PC-9 (cell line): ENCODE data around the gene GRIK3. TPM values are rescaled to one million over a fixed set of nuclear protein-coding genes. Genes with fewer than 3 reads are reported as not detected.

ENCODE experiments used
- BruUV-seq: library from RNA; stranded (reverse); fragments of 400-500 nt; replicated peaks from 2 replicates; lab custom pipeline; 2021; lab: Mats Ljungman, UMichigan
- CTCF ChIA-PET: fragments of 300-600 bp; sonication (Branson Sonifier 250); formaldehyde crosslinking; loops from one replicate; lab custom pipeline; 2022; ENCODE audit warnings: antibody characterized with exemption; lab: Charles Lee
- POLR2A ChIA-PET: fragments of 300-600 bp; sonication (Branson Sonifier 250); formaldehyde crosslinking; loops from one replicate; lab custom pipeline; 2022; ENCODE audit warnings: antibody characterized with exemption; ENCODE audit not compliant: unreplicated experiment; lab: Charles Lee
- DNase-seq, 2 experiments: peaks; one replicate each; pipeline versions ENCODE4 v3.0.0 to v3.0.0-alpha.2; 2015 to 2022; ENCODE audit warnings: mixed read lengths in 1 of 2
- H2AFZ ChIP-seq: fragments of 200-600 bp; sonication (generic); 2 replicates; pipeline ENCODE4 v1.8.1; 2017; ENCODE audit warnings: antibody characterized with exemption
- H3F3A ChIP-seq: fragments of 200-600 bp; sonication (generic); 2 replicates; pipeline ENCODE4 v1.8.1; 2017; ENCODE audit warnings: antibody characterized with exemption, mild to moderate bottlenecking, low read depth; ENCODE audit not compliant: insufficient read depth
- H3K27ac ChIP-seq: fragments of 200-600 bp; sonication (generic); 2 replicates; pipeline ENCODE4 v1.6.1; 2016; ENCODE audit warnings: mixed run types
- H3K27me3 ChIP-seq: fragments of 200-600 bp; sonication (generic); 2 replicates; pipeline ENCODE4 v1.6.1; 2016; ENCODE audit warnings: low read depth, mixed run types; ENCODE audit not compliant: insufficient read depth
- H3K36me3 ChIP-seq: fragments of 200-600 bp; sonication (generic); 2 replicates; pipeline ENCODE4 v1.6.1; 2016; ENCODE audit warnings: low read depth, mixed run types
- H3K4me1 ChIP-seq: fragments of 200-600 bp; sonication (generic); replicated peaks from 2 replicates; pipeline ENCODE4 v1.6.1; 2016; ENCODE audit warnings: mixed run types; ENCODE audit not compliant: insufficient read depth
- H3K4me2 ChIP-seq: fragments of 200-600 bp; sonication (generic); 2 replicates; pipeline ENCODE4 v1.6.1; 2017; ENCODE audit warnings: mixed run types
- H3K4me3 ChIP-seq: fragments of 200-600 bp; sonication (generic); 2 replicates; pipeline ENCODE4 v1.6.1; 2016; ENCODE audit warnings: mixed run types
- H3K79me2 ChIP-seq: fragments of 200-600 bp; sonication (generic); 2 replicates; pipeline ENCODE4 v1.6.1; 2017; ENCODE audit warnings: low read depth, mixed run types
- H3K9me2 ChIP-seq: fragments of 200-600 bp; sonication (generic); 2 replicates; pipeline ENCODE4 v1.8.1; 2017; ENCODE audit warnings: mild to moderate bottlenecking; ENCODE audit not compliant: insufficient read depth
- H3K9me3 ChIP-seq: fragments of 200-600 bp; sonication (generic); 2 replicates; pipeline ENCODE4 v1.8.1; 2016; ENCODE audit warnings: low read depth; ENCODE audit not compliant: insufficient read depth
- H4K20me1 ChIP-seq: fragments of 200-600 bp; sonication (generic); 2 replicates; pipeline ENCODE4 v1.8.1; 2017; ENCODE audit not compliant: insufficient read depth
- CTCF ChIP-seq: fragments of 200-600 bp; sonication (generic); conservative IDR thresholded peaks from 2 replicates; pipeline ENCODE4 v1.6.1; 2017; ENCODE audit warnings: mixed run types, antibody characterized with exemption, mild to moderate bottlenecking, moderate library complexity
- EZH2 ChIP-seq: fragments of 200-600 bp; sonication (generic); IDR thresholded peaks from 2 replicates; pipeline ENCODE4 v1.8.0; 2017; ENCODE audit warnings: antibody characterized with exemption, low read depth
- intact Hi-C: fragments of 100-400 bp; cut with micrococcal nuclease; formaldehyde crosslinking; loops from one replicate; pipeline ENCODE4 v1.10.0; 2022; ENCODE audit not compliant: unreplicated experiment
- total RNA-seq: library from RNA; stranded (reverse); gene quantifications from 2 replicates; pipeline ENCODE4 v1.2.3, GENCODE V29; 2021

Gene GRIK3
- total RNA-seq, 1 experiment from 2014 or later, result not detected

GRCh38 chr1:37056325-37056724 is 22.0 kb upstream of the GRIK3 start:
- CTCF ChIA-PET, result no interaction called here
- intact Hi-C loops, result no loop called here

GRCh38 chr1:37055631-37056030 is 21.3 kb upstream of the GRIK3 start:
- CTCF ChIA-PET, result no interaction called here
- Histone ChIP-seq H3K79me2 (no peaks in the 10 kb centered on the region), H3K4me2 (no peak overlapping the region), H3K36me3 (no peaks in the 10 kb centered on the region), H2AFZ (no peak overlapping the region), H3F3A (no peaks in the 10 kb centered on the region), H3K27me3 (peaks cover 23% of the 10 kb centered on the region; the same call in 1 of the 2 replicates), H3K9me2 (no peaks in the 10 kb centered on the region), H4K20me1 (no peaks in the 10 kb centered on the region), H3K4me1 (no peaks in the 10 kb centered on the region), H3K9me3 (no peaks in the 10 kb centered on the region), H3K4me3 (no peak overlapping the region), H3K27ac (no peak overlapping the region)
- no peak for DNase-seq
- BruUV-seq, result no TSS peak
- POLR2A ChIA-PET, result no interaction called here
- TF ChIP-seq EZH2, result no peak
- TF ChIP-seq CTCF, result no peak
- intact Hi-C loops, result no loop called here

More at GRCh38 chr1:37056325-37056724, 22.0 kb upstream of the GRIK3 start:
- no peak for DNase-seq
- no peaks in the 10 kb centered on the region for H3K9me3 ChIP-seq
- TF ChIP-seq EZH2 (no peak), CTCF (no peak)
- H3F3A ChIP-seq, result no peaks in the 10 kb centered on the region
- no peaks in the 10 kb centered on the region for H3K4me1 ChIP-seq
- no TSS peak for BruUV-seq
- POLR2A ChIA-PET, result no interaction called here
- no peak overlapping the region for H3K27ac ChIP-seq
- peaks cover 27% of the 10 kb centered on the region; the same call in 1 of the 2 replicates for H3K27me3 ChIP-seq
- H4K20me1 ChIP-seq, result no peaks in the 10 kb centered on the region
- H3K36me3 ChIP-seq, result no peaks in the 10 kb centered on the region
- no peaks in the 10 kb centered on the region for H3K79me2 ChIP-seq
- no peak overlapping the region for H3K4me3 ChIP-seq
- H2AFZ ChIP-seq, result no peak overlapping the region
- no peaks in the 10 kb centered on the region for H3K9me2 ChIP-seq
- H3K4me2 ChIP-seq, result no peak overlapping the region

GRCh38 chr1:37053173-37053572 is 18.9 kb upstream of the GRIK3 start:
- no peaks in the 10 kb centered on the region for H3K79me2 ChIP-seq
- no peak overlapping the region for H3K27ac ChIP-seq
- TF ChIP-seq CTCF, result no peak
- no peak for TF ChIP-seq EZH2
- CTCF ChIA-PET, result no interaction called here
- no peak overlapping the region for H3K4me3 ChIP-seq
- no peaks in the 10 kb centered on the region for H3K4me1 ChIP-seq
- H4K20me1 ChIP-seq, result no peaks in the 10 kb centered on the region
- no peaks in the 10 kb centered on the region for H3K9me3 ChIP-seq
- H3K27me3 ChIP-seq, result peaks cover 24% of the 10 kb centered on the region
- H3K9me2 ChIP-seq, result no peaks in the 10 kb centered on the region
- no peak overlapping the region for H2AFZ ChIP-seq
- H3F3A ChIP-seq, result no peaks in the 10 kb centered on the region
- POLR2A ChIA-PET, result interaction anchor here (0.5 kb wide), 1 partner anchor 459 kb away, joined by 6 read pairs; no protein-coding TSS in a partner anchor
- BruUV-seq, result no TSS peak
- no peak for DNase-seq
- intact Hi-C loops, result no loop called here
- no peak overlapping the region for H3K4me2 ChIP-seq
- no peaks in the 10 kb centered on the region for H3K36me3 ChIP-seq
